GM19467 (cell line): ENCODE results near the gene ARMC2.
"Not testable (repeated sequence)": the region's sequence is repeated elsewhere in the genome, so short reads cannot be mapped to it uniquely, and the experiment has no call there.

ENCODE experiments used
- ATAC-seq: cut with Tn5 transposase; IDR thresholded peaks from one replicate; pipeline ENCODE4 v1.9.1; 2021; ENCODE audit warnings: mild to moderate bottlenecking, moderate library complexity; ENCODE audit not compliant: unreplicated experiment

ARMC2 gene

DNA sequence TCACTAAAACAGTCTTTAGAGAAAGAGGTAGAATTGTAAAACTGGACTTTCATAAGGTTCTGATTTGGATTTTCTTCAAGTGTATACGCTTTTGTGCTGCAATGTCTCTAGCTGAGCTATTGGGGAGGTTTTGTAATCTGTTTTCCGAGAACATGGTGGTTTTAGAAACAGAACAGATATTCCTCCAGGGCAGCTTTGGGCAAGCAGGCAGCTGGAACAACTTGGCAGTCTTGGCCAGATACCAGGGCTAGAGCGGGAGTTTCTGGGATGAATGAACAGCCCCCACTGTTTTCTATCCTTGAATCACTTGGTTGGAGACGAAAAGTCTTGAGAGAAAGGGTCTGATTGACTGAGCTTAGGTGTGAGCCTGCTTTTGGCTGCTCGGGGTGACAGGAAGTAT lies 17.1 kb upstream of the ARMC2 start:
- no peak for ATAC-seq

DNA sequence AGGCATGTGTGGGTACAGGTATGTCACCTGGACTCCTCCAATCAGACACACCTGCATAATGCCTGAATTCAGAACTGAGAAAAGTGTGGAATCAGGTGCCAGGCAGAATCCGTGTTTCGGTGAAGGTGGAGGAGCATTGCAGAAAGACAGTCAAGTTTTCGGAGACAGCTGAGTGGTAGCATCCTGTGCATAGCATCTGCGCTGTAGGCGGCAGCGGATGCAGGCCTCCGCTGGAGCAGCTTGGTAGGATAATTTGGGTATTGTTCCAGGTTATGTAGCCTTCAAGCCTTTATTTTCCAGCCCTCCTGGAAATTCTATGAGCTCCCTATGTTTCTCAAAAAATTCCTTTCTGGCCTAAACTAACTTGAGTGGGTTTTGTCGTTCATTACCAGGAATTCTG lies 15.5 kb upstream of the ARMC2 start:
- no peak for ATAC-seq

DNA sequence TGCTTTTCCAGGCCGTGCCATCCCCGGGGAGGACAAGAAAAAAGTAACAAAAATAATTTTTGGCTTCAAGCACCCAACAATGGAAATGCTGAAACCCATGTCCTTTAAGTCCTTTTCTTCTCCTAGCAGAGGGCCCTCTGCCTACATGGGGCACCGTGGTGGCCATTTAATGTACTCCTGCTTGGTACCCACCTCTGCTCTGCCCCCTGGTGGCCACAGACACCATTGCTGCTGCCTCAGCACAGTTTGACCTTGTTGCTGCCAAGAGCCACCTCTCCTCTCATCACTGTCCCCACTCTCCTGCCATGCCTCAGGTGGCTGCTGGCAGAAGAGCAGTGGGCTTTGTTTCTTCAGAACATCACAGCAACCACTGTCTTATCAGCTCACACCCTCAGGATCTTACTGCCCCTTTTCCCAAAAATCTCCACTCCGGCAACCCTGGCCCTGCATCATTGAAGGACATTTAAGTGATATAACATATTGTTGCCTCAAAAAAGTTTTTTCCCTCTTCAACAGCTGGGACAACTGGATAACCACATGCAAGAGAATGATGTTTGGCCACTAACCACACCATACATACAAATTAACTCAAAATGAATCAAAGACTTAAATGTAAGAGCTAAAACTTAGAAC lies 12.9 kb upstream of the ARMC2 start:
- peak; percentile 71 for ATAC-seq

DNA sequence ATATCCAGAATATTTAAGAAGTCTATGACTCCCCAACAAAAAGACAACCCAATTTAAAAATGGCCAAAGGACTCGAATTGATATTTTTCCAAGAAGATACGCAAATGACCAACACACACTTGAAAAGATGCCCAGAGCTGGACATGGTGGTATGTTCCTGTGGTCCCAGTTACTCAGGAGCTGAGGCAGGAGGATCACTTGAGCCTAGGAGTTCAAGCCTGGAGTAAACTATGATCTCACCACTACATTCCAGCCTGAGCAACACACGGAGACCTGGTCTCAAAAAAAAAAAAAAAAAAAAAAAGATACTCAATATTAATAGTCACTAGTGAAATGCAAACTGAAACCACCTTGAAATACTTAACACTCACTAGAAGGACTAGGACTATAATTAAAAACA lies 12.2 kb upstream of the ARMC2 start:
- ATAC-seq, result no peak

DNA sequence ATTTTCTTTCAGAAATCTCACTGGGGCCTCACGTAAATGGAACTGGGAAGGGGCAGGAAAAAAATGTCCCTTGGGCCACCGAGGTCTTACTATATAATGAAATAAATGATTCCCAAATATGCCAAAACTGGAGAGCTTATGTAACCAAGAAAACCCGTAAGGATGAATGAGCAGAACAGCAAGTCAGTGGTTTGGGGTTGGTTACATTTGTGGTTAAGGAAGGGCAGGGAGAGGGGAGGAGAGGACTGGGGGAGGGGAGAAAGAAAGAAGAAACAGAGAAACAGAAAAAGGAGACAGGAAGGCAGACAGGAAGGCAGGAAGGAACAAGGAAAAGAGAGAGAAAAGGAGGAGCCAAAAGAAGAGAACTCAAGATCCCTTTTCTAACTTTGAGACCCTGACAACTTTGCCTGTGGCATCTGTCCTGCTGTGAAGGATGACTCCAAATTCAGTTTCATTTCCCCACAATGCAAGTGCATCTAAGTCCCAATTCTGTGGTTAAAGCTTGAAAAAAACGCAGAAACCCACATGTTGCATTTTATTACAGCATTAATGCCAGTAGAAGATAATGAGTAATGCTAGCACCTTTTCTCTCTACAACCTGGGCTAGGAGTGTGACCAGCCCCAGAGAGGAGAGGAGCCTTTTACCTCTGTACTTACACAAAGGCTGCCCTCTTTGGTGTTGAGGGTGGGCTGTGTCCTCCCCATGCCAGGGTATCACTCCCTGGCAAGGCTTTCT lies 10.8 kb upstream of the ARMC2 start:
- no peak for ATAC-seq

DNA sequence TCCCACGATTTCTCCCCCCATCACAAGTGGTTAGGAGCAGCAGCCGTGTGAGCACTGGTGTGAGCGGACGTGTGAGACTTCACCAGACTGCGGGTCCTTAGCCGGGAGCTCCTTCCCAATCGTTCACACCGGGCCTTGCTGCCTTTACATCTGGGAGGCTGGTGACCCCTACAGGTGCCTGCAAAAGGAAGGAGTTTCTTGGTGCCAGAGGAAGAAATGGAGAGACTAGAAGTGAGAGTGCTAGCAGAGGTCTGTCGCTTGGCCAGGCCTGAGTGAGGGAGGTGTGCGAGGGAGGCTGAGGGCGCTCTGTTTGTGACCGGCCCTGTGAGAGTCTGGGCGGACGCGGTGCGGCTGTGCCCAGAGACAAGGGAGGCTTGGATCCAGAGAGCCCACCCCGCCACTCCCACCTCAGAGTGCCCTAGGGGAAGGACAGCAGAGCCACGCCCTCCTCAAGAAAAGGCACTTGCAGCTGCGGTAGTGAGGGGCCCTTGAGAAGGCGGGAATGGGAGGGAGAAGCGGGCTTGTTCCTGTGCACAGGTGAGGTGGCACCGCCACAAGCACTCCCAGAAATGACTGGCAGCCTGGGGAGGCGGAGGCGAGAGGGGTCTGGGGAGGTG lies 10.0 kb upstream of the ARMC2 start:
- ATAC-seq, result no peak

DNA sequence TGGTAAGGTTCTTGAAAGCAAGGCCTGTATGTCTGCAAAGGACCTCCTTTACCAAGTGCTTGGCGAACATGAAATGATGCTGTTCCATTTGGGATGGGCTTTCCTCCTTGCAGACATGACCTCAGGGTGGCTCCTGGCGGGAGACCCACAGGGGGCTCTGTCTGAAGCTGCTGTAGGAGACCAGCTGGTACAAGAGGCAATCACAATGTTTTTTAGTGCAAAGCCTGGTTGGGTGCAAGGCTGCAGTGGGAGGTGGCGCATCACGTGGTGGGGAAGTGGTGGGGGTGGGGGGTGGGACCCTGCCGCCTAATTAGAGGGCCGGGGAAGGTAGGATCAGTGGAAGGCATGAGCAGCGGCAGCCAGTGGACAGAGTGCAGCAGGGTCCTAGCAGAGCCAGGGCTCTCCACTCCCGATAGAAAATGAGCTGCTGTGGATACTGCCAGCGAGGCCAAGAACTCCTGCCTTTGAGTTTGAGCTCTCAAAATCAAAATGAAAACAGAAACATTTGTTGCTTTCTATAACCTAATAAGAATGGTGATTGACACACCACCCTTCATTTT lies 9.1 kb upstream of the ARMC2 start:
- no peak for ATAC-seq

DNA sequence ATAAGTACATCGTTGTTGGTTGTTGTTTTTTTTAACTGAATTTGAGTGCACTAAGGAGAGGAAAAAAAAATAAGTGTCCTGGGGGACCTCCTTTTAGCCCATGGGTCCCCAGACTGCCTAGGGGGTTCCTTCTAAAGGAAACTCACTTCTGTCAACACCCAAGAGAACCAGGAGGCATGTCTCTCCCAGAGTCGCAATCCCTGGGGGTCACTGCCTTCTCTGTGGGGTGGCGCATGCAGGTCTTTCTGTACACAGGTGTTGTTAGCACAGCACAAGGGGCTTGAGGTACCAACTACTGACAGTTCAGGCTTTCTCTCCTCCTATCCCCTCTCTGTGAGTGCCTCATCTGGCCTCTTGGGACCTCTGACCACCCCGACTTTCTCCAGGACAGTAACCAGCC lies 7.3 kb upstream of the ARMC2 start:
- ATAC-seq, result no peak

DNA sequence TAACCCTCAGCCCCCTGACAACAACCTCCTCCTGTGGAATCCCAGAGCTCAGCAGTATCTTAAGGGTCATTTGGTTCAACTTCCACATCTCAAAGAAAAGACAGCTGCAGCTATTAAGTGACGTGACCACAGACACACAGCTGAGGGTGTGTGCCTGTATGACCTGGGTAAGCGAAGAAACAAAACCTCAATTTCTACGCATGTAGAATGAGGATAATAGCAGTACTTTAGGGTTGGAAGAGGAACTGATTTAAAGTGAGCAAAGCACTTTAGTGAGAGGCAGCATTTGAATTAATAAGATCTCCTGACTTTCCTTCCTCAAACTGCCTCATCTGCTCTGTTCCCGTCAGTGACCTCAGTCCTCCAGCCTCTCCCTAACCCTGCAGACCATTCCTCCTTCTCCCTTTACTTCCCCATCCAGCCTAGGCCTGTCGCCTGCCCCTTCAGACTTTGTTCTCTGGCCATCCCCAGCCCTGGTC lies 6.8 kb upstream of the ARMC2 start:
- ATAC-seq, result no peak

DNA sequence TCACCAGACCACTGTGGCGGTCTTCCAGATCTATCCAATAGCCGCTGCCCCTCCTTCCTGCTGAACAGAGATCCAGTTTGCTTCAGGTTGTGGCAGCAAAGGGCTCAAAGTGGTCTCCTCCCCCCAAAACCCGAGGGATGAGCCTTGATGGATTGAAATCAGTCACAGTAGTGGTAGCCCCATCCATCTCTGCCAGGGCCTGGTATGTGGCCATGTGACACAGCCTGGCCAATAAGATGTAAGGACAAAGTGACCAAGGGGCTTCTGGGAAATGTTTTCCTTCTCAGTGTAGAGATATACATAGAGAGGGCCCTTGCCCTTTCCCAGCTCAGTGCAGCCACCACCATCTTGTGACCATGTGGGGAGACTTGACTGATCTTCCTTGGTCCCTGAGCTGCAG lies 4.1 kb upstream of the ARMC2 start:
- ATAC-seq, result no peak

DNA sequence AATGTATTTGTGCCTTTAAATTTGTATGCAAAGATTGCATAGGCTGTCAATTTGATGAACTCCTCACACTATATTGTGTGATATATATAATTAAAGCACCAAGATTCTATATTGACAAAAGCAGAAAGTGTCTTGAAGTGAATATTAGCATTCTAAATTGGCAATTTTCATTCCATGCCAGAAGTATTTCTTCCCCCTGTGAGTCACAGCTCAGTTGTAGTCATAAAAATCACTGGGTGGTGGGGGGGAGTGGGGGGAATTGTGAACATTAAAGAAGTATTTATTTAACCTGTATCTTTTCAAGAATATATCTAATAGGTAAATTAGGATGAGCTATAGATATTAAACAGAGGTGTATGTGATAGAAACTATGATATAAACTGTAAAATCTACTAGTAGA lies 3.1 kb upstream of the ARMC2 start:
- ATAC-seq, result no peak

DNA sequence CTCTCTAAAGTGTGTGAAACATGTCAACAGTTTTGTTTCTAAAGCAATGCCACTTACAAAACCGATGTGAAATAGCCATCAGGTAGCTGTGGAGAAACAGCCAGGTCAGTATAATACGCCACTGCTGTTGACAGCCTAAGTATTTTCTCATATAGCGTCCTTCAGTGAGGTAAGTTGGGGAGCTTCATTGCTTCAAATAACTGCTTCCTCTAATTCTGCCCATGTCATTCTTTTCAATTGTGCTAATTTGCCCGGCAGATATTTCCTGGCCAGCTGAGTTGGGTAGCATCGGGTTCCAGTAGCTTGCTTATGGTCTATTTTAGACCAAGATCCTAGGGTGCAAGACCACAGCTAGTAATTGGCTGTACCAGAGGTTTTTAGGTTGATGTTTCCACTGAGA lies 2.1 kb upstream of the ARMC2 start:
- ATAC-seq, result no peak

DNA sequence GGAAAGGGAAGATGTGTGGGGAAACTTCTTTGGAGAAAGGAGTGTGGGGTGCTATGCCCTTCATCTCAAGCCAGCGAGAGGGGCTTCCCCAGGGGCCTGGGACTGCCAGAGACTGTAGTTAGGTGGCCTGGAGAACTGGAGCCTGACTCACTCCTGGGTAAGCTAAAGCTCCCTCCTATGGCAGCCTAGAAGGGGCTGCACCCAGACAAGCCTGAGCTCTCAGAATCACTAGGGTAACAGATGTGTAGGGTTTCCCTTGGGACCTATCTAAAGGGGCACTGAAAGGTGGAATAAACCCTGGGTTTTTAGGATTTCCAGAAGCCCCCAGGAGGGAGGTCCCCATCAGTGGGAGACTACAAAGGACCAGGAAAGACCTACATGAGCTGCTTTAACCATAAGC lies 1.6 kb upstream of the ARMC2 start:
- no peak for ATAC-seq

DNA sequence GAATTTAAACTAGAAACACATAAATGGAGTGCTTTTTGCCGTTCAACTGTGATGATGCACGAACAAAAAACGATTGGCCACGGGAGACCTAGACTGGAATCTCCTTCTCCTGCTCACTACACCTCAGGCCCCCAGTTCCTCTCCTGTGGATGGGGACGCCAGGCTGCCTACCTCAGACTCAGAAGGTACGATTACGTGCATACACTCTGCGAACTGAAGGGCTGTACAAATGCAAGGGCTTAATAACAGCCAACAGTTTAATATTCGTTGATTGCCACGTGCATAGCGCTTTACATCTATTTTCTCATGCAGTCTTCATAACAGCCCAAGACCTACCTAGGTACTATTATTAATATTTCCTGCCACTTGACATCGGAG lies 495 bp upstream of the ARMC2 start:
- ATAC-seq, result no peak

DNA sequence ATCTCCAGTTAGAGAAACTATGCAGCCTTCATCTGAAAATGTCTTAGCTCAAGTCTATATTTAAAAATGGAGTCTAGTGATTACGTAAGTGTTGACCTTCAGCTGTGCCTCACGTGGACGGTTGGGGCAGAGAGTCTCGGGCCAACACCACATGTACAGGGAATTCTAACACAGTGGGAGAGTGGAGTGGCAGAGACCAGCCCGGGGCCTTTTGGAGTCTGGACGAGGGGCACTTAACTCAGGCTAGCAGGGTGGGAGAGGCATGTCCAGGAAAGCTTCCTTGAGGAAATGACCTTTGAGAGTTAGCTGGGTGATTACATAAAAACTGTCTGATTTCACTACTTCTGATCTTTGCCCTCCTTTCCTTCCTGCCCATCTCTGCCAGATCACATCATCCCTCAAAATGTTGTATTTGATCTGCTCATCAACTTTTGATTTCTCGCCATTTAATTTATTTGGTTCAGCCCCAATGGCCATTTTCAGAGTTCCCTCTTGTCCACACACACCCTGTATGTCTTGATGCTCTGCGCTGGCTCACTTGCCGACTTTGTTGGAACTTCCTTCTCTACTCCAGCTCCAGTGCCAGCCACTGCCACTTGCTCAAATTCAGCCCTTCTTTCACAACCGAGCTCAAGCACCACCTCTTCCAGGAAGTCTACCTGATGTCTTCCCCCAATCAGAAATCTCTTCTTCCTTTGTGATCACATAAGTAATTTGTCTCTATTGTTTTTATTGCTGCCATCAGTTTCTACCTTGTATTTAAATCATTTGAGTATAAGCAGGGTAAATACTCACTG lies 2.6 kb downstream of the ARMC2 start:
- no peak for ATAC-seq

DNA sequence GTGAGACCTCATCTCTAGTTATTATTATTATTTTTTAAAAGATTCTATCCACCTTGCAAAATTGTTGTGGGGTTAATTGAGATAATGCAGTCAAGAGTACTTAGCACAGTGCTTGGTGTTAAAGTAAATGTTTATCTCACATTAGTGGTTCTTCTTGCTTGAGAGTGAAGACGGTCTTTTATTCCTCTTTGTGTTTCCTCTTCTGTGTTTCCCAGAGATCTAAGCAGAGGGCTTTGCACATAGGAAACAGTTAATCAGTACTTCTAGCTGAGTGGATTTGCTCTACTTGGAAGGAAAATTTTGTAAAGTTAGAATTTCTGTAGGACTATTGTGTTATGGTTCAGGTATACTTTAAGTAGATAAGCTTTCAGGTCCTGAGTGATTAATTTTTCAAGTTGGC lies 3.5 kb downstream of the ARMC2 start:
- no peak for ATAC-seq

DNA sequence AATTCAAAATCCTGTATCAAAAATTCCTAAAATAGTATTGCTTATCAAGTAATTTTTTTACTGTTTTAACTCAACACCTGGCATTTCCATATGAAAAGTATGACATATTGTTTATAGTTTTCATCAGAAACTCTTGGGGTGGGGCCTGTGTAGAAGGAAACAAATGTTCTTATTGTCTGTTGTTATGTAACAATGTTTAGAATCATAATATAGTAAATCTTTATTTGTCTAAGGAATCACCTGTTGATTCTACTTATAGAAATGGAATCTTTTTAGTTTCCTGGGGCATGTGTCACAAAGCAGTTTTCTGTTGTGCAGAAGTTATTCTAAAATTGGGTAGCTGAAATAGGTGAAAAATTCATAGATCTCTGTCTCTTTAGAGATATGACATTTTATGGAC lies 4.9 kb downstream of the ARMC2 start:
- ATAC-seq, result no peak

DNA sequence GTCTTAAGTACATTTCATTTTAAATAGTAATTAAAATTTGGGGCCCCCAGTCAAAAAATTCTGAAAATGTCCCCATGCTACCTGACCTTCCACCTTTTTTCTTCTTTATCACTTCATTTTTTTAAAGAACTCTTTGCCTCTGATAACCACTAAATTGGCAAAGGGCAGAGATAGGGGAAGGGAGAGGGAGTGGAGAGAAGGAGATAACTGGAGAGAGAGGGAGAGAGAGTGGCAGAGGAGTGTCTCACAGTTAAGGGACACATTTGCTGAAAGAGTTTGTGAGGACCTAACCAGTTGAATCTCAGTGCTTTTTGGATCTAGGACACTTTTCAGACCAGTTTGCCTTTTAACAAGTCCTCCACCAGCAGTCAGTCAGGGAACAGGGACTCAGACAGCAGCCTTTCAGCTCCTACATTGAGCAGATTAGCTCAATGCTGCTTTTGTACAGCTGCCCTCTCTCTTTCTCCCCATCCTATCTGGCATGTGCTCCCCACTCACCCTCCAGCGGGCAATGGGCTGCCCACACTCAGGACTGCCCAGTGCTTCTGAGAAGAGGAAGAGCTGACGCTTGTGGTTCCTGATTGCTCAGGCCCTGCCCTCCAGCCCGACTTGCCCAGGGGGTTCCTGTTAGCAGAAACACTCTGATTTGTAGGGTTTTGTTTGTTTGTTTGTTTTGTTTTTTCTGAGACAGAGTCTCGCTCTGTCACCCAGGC lies 14.4 kb downstream of the ARMC2 start:
- ATAC-seq, result no peak

DNA sequence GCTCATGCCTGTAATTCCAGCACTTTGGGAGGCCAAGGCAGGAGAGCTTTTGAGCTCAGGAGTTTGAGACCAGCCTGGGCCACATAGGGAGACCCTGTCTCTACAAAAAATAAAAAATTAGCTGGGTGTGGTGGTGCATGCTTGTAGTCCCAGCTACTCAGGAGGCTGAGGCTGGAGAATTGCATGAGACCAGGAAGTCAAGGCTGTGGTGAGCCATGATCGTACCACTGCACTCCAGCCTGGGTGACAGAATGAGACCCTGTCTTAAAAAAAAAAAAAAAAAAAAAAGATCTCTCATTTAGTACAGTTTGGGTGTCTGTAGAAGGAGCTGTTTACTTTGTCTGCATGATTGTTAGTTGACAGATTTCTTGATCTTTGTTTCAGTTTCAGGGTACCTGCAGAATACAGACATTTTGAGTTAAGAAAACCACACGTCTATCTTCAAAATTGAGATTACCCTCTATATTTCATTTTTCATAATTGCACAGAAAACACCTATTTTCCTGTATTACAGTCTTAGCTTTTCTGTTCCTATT lies 17.6 kb downstream of the ARMC2 start:
- not testable (repeated sequence) for ATAC-seq

DNA sequence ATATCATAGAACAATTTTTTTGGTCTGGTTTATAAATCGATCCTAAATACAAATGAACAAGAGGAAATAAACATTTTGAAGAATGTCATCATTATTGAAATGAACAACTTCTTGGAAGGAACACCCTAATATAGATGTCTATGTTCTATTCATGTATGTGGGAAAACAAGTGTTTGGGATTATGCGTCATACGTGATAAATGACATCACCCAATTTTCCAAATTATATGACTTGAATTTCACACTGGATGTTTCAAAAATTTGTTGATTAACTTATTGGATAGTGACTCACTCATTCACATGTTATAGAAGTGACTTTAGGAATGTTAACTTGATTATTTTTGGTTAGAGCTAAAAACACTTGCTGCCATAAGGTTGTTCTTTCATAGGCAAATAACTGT lies 18.6 kb downstream of the ARMC2 start:
- no peak for ATAC-seq
